Prostate gland (tissue), 2 donors: ENCODE results near the gene SCARB1. TPM values are rescaled to one million over a fixed set of nuclear protein-coding genes. Genes with fewer than 3 reads are reported as not detected.
"Not testable (repeated sequence)": the region's sequence is repeated elsewhere in the genome, so short reads cannot be mapped to it uniquely, and the experiment has no call there.

Experiments used
- DNase-seq: peaks from one replicate; pipeline ENCODE4 v3.0.0-alpha.2; 2019; ENCODE audit warnings: low spot score
- H3K27ac ChIP-seq, 2 donors: fragments of 200-600 bp; sonication (generic); 2 replicates each; pipeline ENCODE4 v1.5.1; 2017 to 2019
- H3K27me3 ChIP-seq: fragments of 200-600 bp; sonication (generic); replicated peaks from 2 replicates; pipeline ENCODE4 v1.5.1; 2019; ENCODE audit not compliant: insufficient read depth
- H3K36me3 ChIP-seq, 2 donors: fragments of 200-600 bp; sonication (generic); 1 replicate in 1 of 2; 2 replicates in 1 of 2; pipeline versions ENCODE4 v1.5.1 to v1.8.1; 2017 to 2019
- H3K4me1 ChIP-seq: fragments of 200-600 bp; sonication (generic); replicated peaks from 2 replicates; pipeline ENCODE4 v1.5.1; 2019
- H3K4me3 ChIP-seq, 2 donors: fragments of 200-600 bp; sonication (generic); 2 replicates each; pipeline ENCODE4 v1.5.1; 2017 to 2019
- H3K9me3 ChIP-seq: fragments of 200-600 bp; sonication (generic); 2 replicates; pipeline ENCODE4 v1.5.1; 2017
- POLR2A ChIP-seq: fragments of 450-650 bp; IDR thresholded peaks from one replicate; pipeline ENCODE4 v1.6.1; 2016; ENCODE audit warnings: antibody characterized with exemption, mild to moderate bottlenecking
- POLR2AphosphoS5 ChIP-seq: sonication (generic); formaldehyde crosslinking; IDR thresholded peaks from one replicate; pipeline ENCODE4 v1.6.1; 2017; ENCODE audit warnings: antibody characterized with exemption
- WGBS: methylation state at CpG from one replicate; pipeline ENCODE4 v1.1.5; 2018; 5-methylcytosine and 5-hydroxymethylcytosine counted together
- intact Hi-C: fragments of 100-400 bp; cut with DNase I; formaldehyde crosslinking; loops from one replicate; pipeline ENCODE4 v1.14.2; 2022
- total RNA-seq, 2 donors: library from RNA; depleted of rRNA; stranded (reverse); fragments of >200 nt; gene quantifications; one replicate each; pipeline ENCODE4 v1.1.0, GENCODE V29; 2016
- TF ChIP-seq, protein P1 (sequence below), 4 experiments: fragments of 200-600 bp in 2 of 4; fragments of 450-650 bp in 2 of 4; sonication (generic) in 2 of 4; IDR thresholded peaks; 1 replicate in 3 of 4; 2 replicates in 1 of 4; pipeline ENCODE4 v1.5.1; 2016 to 2019; ENCODE audit warnings: antibody characterized with exemption in 4 of 4, mild to moderate bottlenecking in 2 of 4, moderate library complexity in 2 of 4

The SCARB1 gene
- total RNA-seq, 2 donors from 2014 or later = 28.0 to 44.4 TPM

DNA sequence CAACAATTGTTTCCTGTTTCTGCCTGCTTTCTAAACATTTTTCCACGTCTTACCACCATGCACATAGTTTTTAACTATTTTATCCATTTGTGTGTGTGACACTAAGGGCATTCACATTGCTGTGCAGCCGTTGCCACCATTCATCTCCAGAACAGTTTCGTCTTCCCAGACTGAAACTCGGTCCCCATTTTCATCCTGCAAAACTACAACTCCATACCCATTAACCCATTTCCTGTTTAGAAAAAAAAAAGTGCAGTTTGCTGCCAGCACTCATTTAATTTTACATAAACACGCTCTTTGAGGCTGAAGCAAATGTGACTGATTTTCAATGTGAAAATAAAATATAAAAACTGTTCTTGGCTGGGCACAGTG, 35.2 kb upstream of the SCARB1 start:
- H3K27ac ChIP-seq = no peak overlapping the region
- no peak overlapping the region for H3K4me3 ChIP-seq
- no peaks in the 10 kb centered on the region for H3K27me3 ChIP-seq
- TF ChIP-seq POLR2AphosphoS5 (no peak), POLR2A (no peak)
- TF ChIP-seq, protein P1, sequence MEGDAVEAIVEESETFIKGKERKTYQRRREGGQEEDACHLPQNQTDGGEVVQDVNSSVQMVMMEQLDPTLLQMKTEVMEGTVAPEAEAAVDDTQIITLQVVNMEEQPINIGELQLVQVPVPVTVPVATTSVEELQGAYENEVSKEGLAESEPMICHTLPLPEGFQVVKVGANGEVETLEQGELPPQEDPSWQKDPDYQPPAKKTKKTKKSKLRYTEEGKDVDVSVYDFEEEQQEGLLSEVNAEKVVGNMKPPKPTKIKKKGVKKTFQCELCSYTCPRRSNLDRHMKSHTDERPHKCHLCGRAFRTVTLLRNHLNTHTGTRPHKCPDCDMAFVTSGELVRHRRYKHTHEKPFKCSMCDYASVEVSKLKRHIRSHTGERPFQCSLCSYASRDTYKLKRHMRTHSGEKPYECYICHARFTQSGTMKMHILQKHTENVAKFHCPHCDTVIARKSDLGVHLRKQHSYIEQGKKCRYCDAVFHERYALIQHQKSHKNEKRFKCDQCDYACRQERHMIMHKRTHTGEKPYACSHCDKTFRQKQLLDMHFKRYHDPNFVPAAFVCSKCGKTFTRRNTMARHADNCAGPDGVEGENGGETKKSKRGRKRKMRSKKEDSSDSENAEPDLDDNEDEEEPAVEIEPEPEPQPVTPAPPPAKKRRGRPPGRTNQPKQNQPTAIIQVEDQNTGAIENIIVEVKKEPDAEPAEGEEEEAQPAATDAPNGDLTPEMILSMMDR (IDR thresholded peaks at IDR 0.05) = no peak
- DNase-seq = no peak
- no peaks in the 10 kb centered on the region for H3K36me3 ChIP-seq
- no peaks in the 10 kb centered on the region for H3K4me1 ChIP-seq
- 41% methylated on average over 5 of the region's 5 CpGs for WGBS
- no peaks in the 10 kb centered on the region for H3K9me3 ChIP-seq
- intact Hi-C loops = no loop called here

DNA sequence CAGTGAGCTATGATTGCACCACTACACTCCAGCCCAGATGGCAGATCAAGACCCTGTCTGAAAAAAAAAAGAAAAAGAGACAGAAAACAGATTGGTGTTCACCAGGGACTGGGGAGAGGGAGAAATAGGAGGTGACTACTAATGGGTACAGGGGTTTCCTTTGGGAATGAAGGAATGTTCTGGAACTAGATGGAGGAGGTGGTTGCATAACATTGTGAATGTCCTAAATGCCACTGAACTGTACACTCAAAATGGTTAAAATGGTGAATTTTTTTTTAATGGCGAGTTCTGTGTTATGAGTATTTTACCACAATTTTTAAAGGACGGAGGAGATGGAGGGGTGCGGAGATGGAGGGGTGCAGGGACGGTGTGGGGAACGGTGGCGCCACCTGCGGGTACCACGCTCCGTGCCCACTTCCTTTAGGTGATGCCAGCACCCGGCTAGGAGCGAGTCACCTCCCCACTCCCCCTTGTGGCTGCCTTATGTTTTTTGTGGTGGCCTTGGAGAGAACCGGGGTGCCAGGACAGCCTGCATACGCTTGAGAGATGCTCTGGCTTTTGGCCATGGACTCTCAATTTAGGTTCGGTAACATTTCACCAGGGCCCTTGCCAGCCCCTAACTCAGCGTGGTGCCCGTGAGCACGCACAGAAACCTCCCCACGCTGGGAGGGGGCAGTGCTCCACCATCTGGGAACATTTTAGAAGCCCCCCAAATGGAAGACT, 34.7 kb upstream of the SCARB1 start:
- intact Hi-C loops = no loop called here
- no peaks in the 10 kb centered on the region for H3K4me1 ChIP-seq
- H3K27ac ChIP-seq = no peak overlapping the region
- H3K27me3 ChIP-seq = no peaks in the 10 kb centered on the region
- no peak overlapping the region for H3K4me3 ChIP-seq
- TF ChIP-seq POLR2AphosphoS5 = no peak
- TF ChIP-seq, protein P1 (IDR thresholded peaks at IDR 0.05) = peak; percentile 10 to 61 (median 48)
- TF ChIP-seq POLR2A = no peak
- DNase-seq = peak; percentile 40
- H3K36me3 ChIP-seq = no peaks in the 10 kb centered on the region
- WGBS = 12% methylated on average over 18 of the region's 18 CpGs
- no peaks in the 10 kb centered on the region for H3K9me3 ChIP-seq

DNA sequence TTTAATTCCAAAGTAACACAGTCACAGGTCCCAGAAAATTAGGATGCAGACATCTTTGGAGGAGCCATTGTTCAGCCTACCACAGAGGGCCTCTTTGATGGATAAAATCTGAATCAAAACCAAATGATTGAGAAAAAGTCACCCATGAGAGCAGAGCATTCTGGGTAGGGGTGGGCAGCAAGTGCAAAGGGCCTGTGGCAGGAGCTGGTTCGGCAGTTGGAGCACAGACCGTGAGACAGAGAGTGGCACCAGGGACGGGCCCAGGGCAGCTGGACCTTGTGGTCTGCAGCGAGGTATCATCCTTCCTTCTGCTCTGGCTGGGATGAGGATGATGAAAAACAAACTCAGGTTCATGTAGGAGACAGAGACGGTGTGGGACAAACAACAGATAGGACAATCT, 32.8 kb upstream of the SCARB1 start:
- H3K27ac ChIP-seq = no peak overlapping the region
- no peak for TF ChIP-seq POLR2A
- no peak for TF ChIP-seq POLR2AphosphoS5
- H3K36me3 ChIP-seq = no peaks in the 10 kb centered on the region
- WGBS = 94% methylated on average over 5 of the region's 5 CpGs
- no peak overlapping the region for H3K4me3 ChIP-seq
- H3K4me1 ChIP-seq = no peaks in the 10 kb centered on the region
- H3K27me3 ChIP-seq = no peaks in the 10 kb centered on the region
- intact Hi-C loops = no loop called here
- H3K9me3 ChIP-seq = no peaks in the 10 kb centered on the region
- DNase-seq = no peak

DNA sequence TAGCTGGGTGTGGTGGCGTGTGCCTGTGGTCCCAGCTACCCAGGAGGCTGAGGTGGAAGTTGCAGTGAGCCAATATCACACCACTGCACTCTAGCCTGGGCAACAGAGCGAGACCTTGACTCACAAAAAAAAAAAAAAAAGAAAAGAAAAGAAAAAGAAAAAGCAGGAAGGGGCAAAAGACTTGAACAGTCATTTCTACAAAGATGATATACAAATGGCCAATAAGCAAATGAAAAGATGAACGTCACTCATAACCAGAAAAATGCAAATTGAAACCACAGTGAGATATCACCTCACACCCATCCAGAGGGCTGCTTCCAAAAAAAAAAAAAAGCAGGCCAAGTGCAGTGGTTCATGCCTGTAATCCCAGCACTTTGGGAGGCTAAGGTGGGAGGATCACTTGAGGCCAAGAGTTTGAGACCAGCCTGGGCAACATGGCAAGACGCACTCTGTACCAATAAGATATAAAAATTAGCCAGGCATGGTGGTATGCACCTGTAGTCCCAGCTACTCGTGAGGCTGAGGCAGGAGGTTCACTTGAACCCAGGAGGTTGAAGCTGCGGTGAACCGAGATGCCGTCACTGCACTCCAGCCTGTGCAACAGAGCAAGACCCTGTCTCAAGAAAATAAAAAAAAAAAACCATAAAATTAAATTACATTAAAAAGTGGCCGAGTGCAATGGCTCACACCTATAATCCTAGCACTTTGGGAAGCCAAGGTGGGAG, 30.3 kb upstream of the SCARB1 start:
- TF ChIP-seq POLR2A (no peak), POLR2AphosphoS5 (no peak)
- TF ChIP-seq, protein P1 (IDR thresholded peaks at IDR 0.05) = no peak
- 97% methylated on average over 9 of the region's 9 CpGs for WGBS
- intact Hi-C loops = no loop called here

DNA sequence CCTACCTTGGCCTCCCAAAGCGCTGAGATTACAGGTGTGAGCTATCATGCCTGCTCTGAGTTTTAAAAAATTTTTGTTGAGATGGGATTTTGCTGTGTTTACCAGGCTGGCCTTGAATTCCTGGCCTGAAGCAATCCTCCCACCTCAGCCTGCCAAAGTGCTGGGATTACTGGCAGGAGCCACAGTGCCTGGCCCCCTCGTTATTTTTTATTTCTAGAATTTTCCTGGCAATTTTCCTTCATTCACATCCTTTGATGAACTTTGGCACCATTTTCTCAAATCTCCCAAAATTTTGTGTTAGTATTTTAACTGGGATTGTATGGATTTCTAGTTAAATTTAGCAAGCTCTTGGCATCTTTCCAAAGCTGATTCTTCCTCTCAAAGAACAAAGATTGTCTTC, 24.6 kb upstream of the SCARB1 start:
- no peak for DNase-seq
- Histone ChIP-seq H3K36me3 (no peaks in the 10 kb centered on the region), H3K4me1 (no peaks in the 10 kb centered on the region), H3K4me3 (no peak overlapping the region), H3K27ac (no peak overlapping the region), H3K27me3 (no peaks in the 10 kb centered on the region), H3K9me3 (no peaks in the 10 kb centered on the region)
- WGBS = 45% methylated on average over 2 of the region's 2 CpGs
- TF ChIP-seq POLR2AphosphoS5 (no peak), POLR2A (no peak)
- TF ChIP-seq, protein P1 (IDR thresholded peaks at IDR 0.05) = no peak
- intact Hi-C loops = no loop called here

More for the DNA sequence above, 30.3 kb upstream of the SCARB1 start:
- no peaks in the 10 kb centered on the region for H3K27me3 ChIP-seq
- H3K36me3 ChIP-seq = no peaks in the 10 kb centered on the region
- H3K4me1 ChIP-seq = no peaks in the 10 kb centered on the region
- H3K4me3 ChIP-seq = no peak overlapping the region
- no peak for DNase-seq
- no peaks in the 10 kb centered on the region for H3K9me3 ChIP-seq
- H3K27ac ChIP-seq = no peak overlapping the region

DNA sequence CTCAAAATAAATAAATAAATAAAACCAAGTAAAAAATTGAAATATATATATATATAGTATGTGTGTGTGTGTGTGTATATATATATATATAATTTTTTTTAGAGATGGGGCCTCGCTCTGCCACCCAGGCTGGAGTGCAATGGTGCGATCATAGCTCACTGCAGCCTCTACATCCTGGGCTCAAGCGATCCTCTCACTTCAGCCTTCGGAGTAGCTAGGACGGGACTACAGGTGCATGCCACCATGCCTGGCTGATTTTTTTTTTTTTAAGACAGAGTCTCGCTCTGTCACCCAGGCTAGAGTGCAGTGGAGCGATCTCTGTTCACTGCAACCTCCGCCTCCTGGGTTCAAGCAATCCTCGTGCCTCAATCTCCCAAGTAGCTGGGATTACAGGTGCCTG, 24.1 kb upstream of the SCARB1 start:
- intact Hi-C loops, H3K27ac ChIP-seq: not testable (repeated sequence)
- WGBS = 96% methylated on average over 9 of the region's 9 CpGs

More for the DNA sequence above, 24.1 kb upstream of the SCARB1 start:
- DNase-seq, H3K36me3 ChIP-seq, H3K4me1 ChIP-seq, H3K4me3 ChIP-seq, H3K27me3 ChIP-seq, H3K9me3 ChIP-seq: not testable (repeated sequence)
